HG02938 (cell line): Measurements from ENCODE around the gene P2RX4.
A peak's percentile ranks its signal among the peaks of the same experiment; 100 is the strongest.
"Not testable (repeated sequence)": the region's sequence is repeated elsewhere in the genome, so short reads cannot be mapped to it uniquely, and the experiment has no call there.

Source experiments
- ATAC-seq: cut with Tn5 transposase; IDR thresholded peaks from one replicate; pipeline ENCODE4 v1.9.1; 2021; ENCODE audit warnings: mild to moderate bottlenecking, moderate library complexity; ENCODE audit not compliant: unreplicated experiment

The P2RX4 gene

DNA sequence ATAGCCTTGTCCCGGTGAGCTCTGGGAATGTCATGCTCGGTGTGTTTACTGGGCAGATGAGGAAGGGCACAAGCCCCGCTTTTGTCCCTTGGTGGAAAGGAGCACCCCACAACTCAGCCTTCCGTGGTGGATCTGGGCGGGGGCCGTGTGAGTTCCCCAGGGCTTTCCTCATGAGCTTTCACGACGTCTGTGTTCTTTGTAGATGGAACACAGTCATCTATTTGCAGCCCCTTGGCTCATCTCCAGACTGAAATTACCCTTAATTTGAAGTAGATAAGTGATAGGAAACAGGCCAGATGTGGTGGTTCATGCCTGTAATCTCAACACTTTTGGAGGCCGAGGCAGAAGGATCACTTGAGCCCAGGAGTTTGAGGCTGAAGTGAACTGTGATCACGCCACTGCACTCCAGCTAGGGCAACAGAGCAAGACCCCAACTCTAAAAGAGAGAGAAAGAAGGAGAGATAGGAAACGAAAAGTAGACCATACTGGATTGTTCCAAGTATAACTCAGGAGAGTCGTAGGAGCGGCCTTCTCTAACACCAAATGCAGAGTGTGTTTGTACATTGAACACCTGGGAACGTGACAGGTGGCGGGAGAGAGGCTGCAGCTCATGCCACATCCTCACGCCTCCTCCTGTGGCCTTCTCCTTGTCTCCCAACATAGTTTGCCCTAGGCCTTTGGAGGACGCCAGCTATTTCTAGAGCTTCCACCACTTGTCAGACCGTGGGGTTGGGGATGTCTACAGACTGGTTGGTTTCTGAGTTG lies 8.8 kb downstream of the P2RX4 start:
- no peak for ATAC-seq

DNA sequence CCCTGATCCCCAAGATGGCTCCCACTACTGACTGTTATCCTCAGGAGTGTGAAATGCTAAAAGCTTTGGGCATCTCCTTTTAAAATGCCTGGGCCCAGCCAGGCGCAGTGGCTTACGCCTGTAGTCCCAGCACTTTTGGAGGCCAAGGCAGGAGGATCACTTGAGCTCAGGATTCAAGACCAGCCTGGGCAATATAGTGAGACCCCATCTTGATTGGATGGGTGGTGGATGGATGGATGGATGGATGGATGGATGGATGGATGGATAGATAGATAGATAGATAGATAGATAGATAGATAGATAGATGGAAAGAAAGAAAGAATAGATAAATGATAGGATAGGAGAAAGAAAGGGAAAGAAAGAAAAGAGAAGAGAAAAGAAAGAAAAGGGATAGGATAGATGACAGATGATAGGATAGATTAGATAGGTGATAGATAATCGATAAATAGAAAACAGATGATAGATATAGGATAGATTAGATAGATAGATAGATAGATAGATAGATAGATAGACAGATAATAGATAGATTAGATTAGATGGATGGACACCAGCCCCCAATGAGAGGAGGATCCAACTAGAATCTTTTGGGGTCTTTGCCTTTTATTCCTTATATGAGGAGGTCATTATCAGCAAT lies 9.5 kb downstream of the P2RX4 start:
- no peak for ATAC-seq

DNA sequence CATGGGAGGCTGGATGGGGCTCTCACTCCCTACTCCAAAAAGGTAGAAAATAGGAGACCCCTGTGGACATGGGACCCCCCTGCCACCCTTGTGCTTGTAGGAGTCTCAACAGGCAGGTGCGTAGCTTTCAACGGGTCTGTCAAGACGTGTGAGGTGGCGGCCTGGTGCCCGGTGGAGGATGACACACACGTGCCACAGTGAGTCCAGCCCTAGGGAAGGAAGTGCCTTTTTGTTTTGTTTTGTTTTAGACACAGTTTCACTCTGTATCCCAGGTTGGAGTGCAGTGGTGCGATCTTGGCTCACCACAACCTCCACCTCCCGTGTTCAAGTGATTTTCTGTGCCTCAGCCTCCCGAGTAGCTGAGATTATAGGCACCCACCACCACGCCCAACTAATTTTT lies 12.9 kb downstream of the P2RX4 start:
- ATAC-seq, result no peak

- no peak for ATAC-seq
These were observed 13.7 kb downstream of the P2RX4 start for GRCh38 chr12:121223292-121224285.

DNA sequence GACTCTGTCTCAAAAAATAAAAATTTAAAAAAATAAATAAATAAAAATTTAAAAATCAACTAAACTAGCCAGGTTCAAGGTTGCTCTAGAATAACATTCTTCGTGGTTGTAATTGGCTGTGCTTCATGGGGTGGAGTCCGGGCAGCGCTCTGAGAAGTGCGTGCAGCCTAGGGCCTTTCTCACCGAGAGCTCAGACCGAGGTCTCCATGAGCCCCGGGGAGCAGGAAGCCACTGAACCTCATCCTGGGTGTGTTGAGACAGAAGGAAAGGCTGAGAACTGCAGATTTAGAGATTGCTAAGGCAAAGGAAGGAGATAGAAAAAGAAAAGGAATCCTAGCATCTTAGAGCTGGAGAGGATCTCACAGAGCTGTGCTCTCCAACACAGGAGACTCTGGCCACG lies 14.7 kb downstream of the P2RX4 start:
- ATAC-seq, result no peak

GRCh38 chr12:121226399-121226798 lies 16.5 kb downstream of the P2RX4 start:
- no peak for ATAC-seq

GRCh38 chr12:121226871-121227270 lies 16.9 kb downstream of the P2RX4 start:
- ATAC-seq, result not testable (repeated sequence)

DNA sequence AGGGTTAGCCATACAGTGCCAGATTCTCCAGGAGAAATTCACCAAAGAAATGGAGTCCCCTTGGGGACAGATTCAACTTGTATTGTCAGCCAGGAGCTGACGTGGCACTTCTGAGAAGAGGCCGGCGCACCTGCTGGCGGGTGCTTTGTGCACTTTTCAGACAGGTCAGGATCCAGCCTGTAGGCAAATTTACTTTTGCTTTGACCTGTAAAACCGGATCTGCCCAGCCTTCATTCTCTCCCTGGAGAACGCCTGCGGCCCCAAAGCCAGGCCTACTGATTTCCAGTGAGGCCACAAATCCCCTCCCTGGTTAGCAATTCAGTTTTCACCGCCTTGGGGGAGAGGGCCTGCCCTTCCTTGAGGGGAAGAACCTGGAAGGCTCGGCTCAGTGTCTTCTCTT lies 17.4 kb downstream of the P2RX4 start:
- ATAC-seq, result peak; percentile 46

- no peak for ATAC-seq
These were observed 19.2 kb downstream of the P2RX4 start for GRCh38 chr12:121228919-121229665.

- not testable (repeated sequence) for ATAC-seq
These were observed 20.1 kb downstream of the P2RX4 start for GRCh38 chr12:121229826-121230537.

GRCh38 chr12:121230538-121230907 lies 20.6 kb downstream of the P2RX4 start:
- no peak for ATAC-seq

DNA sequence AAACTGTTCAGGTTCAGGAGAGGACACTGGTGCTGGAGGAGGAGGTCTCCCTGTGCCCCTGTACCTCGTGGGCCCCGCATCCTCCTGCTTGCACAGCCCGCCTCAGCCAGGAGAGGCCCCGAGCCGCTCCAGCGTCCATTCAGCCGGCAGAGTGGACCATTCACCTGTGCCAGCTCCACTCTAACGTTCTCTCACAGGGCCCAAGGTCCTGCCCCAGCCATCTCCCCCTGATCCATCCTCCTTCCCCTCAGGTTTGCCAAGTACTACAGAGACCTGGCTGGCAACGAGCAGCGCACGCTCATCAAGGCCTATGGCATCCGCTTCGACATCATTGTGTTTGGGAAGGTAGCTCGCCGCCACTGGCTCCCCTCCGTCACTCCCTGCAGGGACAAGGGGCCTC lies 22.2 kb downstream of the P2RX4 start:
- ATAC-seq, result no peak

- no peak for ATAC-seq
These were observed 23.2 kb downstream of the P2RX4 start for GRCh38 chr12:121232977-121233627.

GRCh38 chr12:121233628-121234020 lies 23.7 kb downstream of the P2RX4 start:
- ATAC-seq, result no peak

DNA sequence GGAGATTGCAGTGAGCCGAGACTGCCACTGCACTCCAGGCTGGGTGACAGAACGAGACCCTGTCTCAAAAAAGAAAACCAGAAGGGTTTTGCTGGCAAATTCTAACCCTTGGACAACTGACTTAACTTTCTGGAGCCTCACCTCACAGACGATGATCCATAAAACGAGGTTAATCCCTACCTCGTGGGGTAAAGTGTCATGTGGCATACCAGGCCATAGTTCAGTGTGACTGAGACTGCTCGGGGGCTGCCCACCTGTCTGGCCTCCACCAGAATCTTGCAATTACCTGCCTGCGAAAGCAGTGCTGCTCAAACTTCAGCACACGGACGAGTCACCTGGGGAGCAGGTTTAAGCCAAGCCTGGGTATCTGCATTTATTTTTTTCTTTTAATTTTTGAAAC lies 26.8 kb downstream of the P2RX4 start:
- no peak for ATAC-seq

DNA sequence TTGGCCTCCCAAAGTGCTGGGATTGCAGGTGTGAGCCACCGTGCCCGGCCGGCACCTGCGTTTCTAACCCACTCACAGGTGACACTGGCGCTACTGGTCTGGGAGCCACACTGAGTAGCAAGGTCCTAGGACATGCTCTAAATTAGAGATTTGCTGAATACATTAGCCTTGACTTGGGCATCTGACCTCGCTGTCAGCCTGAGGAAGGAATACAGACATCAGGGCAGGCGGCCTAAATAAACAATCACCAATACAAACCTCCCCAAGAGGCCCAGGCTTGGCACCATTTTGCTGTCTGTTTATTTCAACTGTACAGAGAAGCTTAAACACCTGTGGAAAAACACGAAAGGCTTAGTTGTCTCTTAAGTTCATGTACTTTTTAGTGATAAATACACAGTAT lies 27.5 kb downstream of the P2RX4 start:
- ATAC-seq, result no peak

DNA sequence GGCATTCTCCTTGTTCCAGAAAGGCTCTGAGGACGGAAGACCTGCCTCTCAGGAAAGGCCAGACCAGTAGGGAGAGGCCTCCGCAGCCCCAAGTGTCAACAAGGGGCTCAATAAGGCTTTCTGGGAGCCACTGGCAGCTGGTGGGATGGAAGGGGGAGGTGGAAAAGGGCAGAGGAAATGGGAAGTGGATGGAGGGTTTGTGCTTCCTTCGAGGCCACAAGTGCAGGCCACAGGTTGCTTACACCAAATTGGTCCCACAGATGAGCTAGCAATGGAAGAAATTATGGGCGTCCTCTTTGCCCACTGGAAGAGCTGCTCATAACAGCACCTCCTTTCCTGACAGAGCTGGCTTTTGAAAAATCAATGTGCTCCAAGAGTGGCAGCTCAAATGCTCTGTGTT lies 28.2 kb downstream of the P2RX4 start:
- no peak for ATAC-seq

DNA sequence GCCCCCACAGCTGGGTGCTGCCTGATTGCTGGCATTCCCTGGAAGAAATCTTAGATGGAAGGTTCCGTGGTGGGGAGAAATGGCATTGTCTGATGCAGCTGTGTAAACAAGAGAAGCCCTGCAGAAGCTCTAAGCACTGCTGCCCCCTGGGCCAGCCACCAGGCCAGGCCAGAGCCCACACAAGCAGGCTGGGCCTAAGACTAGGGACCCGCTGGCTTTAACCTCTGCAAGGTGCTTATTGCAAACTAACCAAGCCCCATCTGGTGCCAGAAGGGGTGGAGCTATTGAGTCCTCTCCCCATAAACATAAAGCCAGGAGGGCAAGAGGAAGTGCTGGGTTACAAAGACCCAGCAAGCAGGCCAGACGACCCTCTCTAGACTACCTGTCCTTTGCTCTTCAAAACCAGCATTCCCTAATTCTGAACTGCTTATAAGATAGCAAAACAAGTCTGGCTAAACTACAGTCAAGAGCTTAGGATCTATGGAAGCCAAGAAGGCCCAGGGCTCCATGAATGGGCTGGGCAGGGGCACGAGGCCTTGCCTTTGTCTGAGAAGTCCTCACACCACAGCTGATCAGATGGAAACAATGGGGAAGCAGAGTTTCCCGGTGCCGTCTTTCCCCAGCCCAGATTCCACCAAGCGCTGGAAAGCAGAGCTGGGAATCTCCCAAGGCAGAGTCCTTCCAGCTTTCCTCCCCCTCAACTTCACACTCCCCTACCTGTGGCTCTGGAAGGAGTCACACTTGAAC lies 28.8 kb downstream of the P2RX4 start:
- no peak for ATAC-seq
